ENCODE results near the gene DCUN1D2.
A peak's percentile ranks its signal among the peaks of the same experiment; 100 is the strongest.

Gene DCUN1D2

GRCh38 chr13:113411216-113412023 is 79.1 kb downstream of the DCUN1D2 start:
- H2BK12ac ChIP-seq (ENCODE audit: low read length): no peak overlapping the region
- H3K9me3 ChIP-seq (ENCODE audit: insufficient read depth, low read depth, low read length): peaks cover 4% of the 10 kb centered on the region
- no peak overlapping the region for H3K4me2 ChIP-seq (ENCODE audit: low read length)
- H3K23ac ChIP-seq (ENCODE audit: low read length): no peak overlapping the region
- no peaks in the 10 kb centered on the region for H3K36me3 ChIP-seq (ENCODE audit: control insufficient read depth in 1 of 2, insufficient read depth in 2 of 2, low read length in 2 of 2)
- H3K27ac ChIP-seq (ENCODE audit: low read depth, low read length): no peak overlapping the region
- DNase-seq: peak in 1 of 2 donors; percentile 42
- no peak overlapping the region for H4K12ac ChIP-seq (ENCODE audit: low read depth, low read length)
- H3K4ac ChIP-seq (ENCODE audit: low read depth, low read length): no peak overlapping the region
- H2AFZ ChIP-seq (ENCODE audit: insufficient read depth, low read length, poor library complexity): no peak overlapping the region
- H2BK120ac ChIP-seq (ENCODE audit: insufficient read depth, low read length, poor library complexity): no peak overlapping the region
- H3K14ac ChIP-seq (ENCODE audit: low read length): no peak overlapping the region
- no peak overlapping the region for H3K9ac ChIP-seq (ENCODE audit: low read length)
- H3K4me3 ChIP-seq (ENCODE audit: low read depth, low read length): no peak overlapping the region
- no peaks in the 10 kb centered on the region for H3K27me3 ChIP-seq (ENCODE audit: insufficient read depth, low read length)
- H4K91ac ChIP-seq (ENCODE audit: low read depth, low read length): no peak overlapping the region
- no peak overlapping the region for H3K18ac ChIP-seq (ENCODE audit: low read length)
- peaks cover 10 to 12% of the 10 kb centered on the region in 2 experiments for H3K4me1 ChIP-seq (ENCODE audit: control insufficient read depth in 1 of 2, insufficient read depth in 2 of 2, low read length in 2 of 2)
- no peak overlapping the region for H4K8ac ChIP-seq (ENCODE audit: low read depth, low read length)
- H3K79me2 ChIP-seq (ENCODE audit: control insufficient read depth, insufficient read depth, low read length, poor library complexity): no peaks in the 10 kb centered on the region
- H2AK5ac ChIP-seq (ENCODE audit: low read length): peak overlapping the region; percentile 40
- H3K79me1 ChIP-seq (ENCODE audit: low read length): no peaks in the 10 kb centered on the region
- no CpG with 5 or more reads among the region's 30 CpGs for WGBS (ENCODE audit: extremely low coverage, insufficient coverage, insufficient read length)
- H2BK5ac ChIP-seq (ENCODE audit: low read depth, low read length, poor library complexity): no peak overlapping the region

- no peak overlapping the region for H4K12ac ChIP-seq (ENCODE audit: low read depth, low read length)
- H3K9me3 ChIP-seq (ENCODE audit: insufficient read depth, low read depth, low read length): peaks cover 5% of the 10 kb centered on the region
- no peak overlapping the region for H4K8ac ChIP-seq (ENCODE audit: low read depth, low read length)
- no peaks in the 10 kb centered on the region for H3K36me3 ChIP-seq (ENCODE audit: control insufficient read depth in 1 of 2, insufficient read depth in 2 of 2, low read length in 2 of 2)
- no peak overlapping the region for H3K9ac ChIP-seq (ENCODE audit: low read length)
- no peak overlapping the region for H3K14ac ChIP-seq (ENCODE audit: low read length)
- H3K27me3 ChIP-seq (ENCODE audit: insufficient read depth, low read length): no peaks in the 10 kb centered on the region
- WGBS (ENCODE audit: extremely low coverage, insufficient coverage, insufficient read length): no CpG with 5 or more reads among the region's 34 CpGs
- no peak overlapping the region for H3K27ac ChIP-seq (ENCODE audit: low read depth, low read length)
- H3K23ac ChIP-seq (ENCODE audit: low read length): no peak overlapping the region
- H3K4ac ChIP-seq (ENCODE audit: low read depth, low read length): no peak overlapping the region
- no peak overlapping the region for H2BK5ac ChIP-seq (ENCODE audit: low read depth, low read length, poor library complexity)
- peaks cover 10 to 12% of the 10 kb centered on the region in 2 experiments for H3K4me1 ChIP-seq (ENCODE audit: control insufficient read depth in 1 of 2, insufficient read depth in 2 of 2, low read length in 2 of 2)
- no peak overlapping the region for H2AFZ ChIP-seq (ENCODE audit: insufficient read depth, low read length, poor library complexity)
- no peaks in the 10 kb centered on the region for H3K79me2 ChIP-seq (ENCODE audit: control insufficient read depth, insufficient read depth, low read length, poor library complexity)
- no peak overlapping the region for H3K4me3 ChIP-seq (ENCODE audit: low read depth, low read length)
- DNase-seq: peak; percentile 25 to 50
- H2BK120ac ChIP-seq (ENCODE audit: insufficient read depth, low read length, poor library complexity): no peak overlapping the region
- H3K18ac ChIP-seq (ENCODE audit: low read length): no peak overlapping the region
- no peak overlapping the region for H2AK5ac ChIP-seq (ENCODE audit: low read length)
- no peak overlapping the region for H3K4me2 ChIP-seq (ENCODE audit: low read length)
- H2BK12ac ChIP-seq (ENCODE audit: low read length): no peak overlapping the region
- H4K91ac ChIP-seq (ENCODE audit: low read depth, low read length): no peak overlapping the region
- H3K79me1 ChIP-seq (ENCODE audit: low read length): no peaks in the 10 kb centered on the region
Observed at GRCh38 chr13:113410472-113411201, 79.9 kb downstream of the DCUN1D2 start.

GRCh38 chr13:113408562-113408961 is 81.9 kb downstream of the DCUN1D2 start:
- Histone ChIP-seq H3K9ac (ENCODE audit: low read length) (no peak overlapping the region), H2BK120ac (ENCODE audit: insufficient read depth, low read length, poor library complexity) (no peak overlapping the region), H3K4me1 (ENCODE audit: control insufficient read depth in 1 of 2, insufficient read depth in 2 of 2, low read length in 2 of 2) (peaks cover 10 to 12% of the 10 kb centered on the region in 2 experiments), H3K18ac (ENCODE audit: low read length) (no peak overlapping the region), H2BK5ac (ENCODE audit: low read depth, low read length, poor library complexity) (no peak overlapping the region), H4K91ac (ENCODE audit: low read depth, low read length) (no peak overlapping the region), H3K9me3 (ENCODE audit: insufficient read depth, low read depth, low read length) (peaks cover 6% of the 10 kb centered on the region), H3K79me1 (ENCODE audit: low read length) (no peaks in the 10 kb centered on the region), H3K14ac (ENCODE audit: low read length) (no peak overlapping the region), H3K4me3 (ENCODE audit: low read depth, low read length) (no peak overlapping the region), H3K4ac (ENCODE audit: low read depth, low read length) (no peak overlapping the region), H3K36me3 (ENCODE audit: control insufficient read depth in 1 of 2, insufficient read depth in 2 of 2, low read length in 2 of 2) (no peaks in the 10 kb centered on the region), H2BK12ac (ENCODE audit: low read length) (no peak overlapping the region), H2AK5ac (ENCODE audit: low read length) (no peak overlapping the region), H4K12ac (ENCODE audit: low read depth, low read length) (no peak overlapping the region), H3K23ac (ENCODE audit: low read length) (no peak overlapping the region), H3K4me2 (ENCODE audit: low read length) (no peak overlapping the region), H2AFZ (ENCODE audit: insufficient read depth, low read length, poor library complexity) (no peak overlapping the region), H3K79me2 (ENCODE audit: control insufficient read depth, insufficient read depth, low read length, poor library complexity) (no peaks in the 10 kb centered on the region), H3K27me3 (ENCODE audit: insufficient read depth, low read length) (no peaks in the 10 kb centered on the region), H3K27ac (ENCODE audit: low read depth, low read length) (no peak overlapping the region), H4K8ac (ENCODE audit: low read depth, low read length) (no peak overlapping the region)
- no CpG with 5 or more reads among the region's 3 CpGs for WGBS (ENCODE audit: extremely low coverage, insufficient coverage, insufficient read length)
- DNase-seq: no peak

- no peak overlapping the region for H3K23ac ChIP-seq (ENCODE audit: low read length)
- WGBS (ENCODE audit: extremely low coverage, insufficient coverage, insufficient read length): no CpG with 5 or more reads among the region's 41 CpGs
Observed at GRCh38 chr13:113407531-113408393, 82.7 kb downstream of the DCUN1D2 start.

More at GRCh38 chr13:113407531-113408393, 82.7 kb downstream of the DCUN1D2 start:
- Histone ChIP-seq H3K4me1 (ENCODE audit: control insufficient read depth in 1 of 2, insufficient read depth in 2 of 2, low read length in 2 of 2) (peaks cover 10 to 12% of the 10 kb centered on the region in 2 experiments), H3K4ac (ENCODE audit: low read depth, low read length) (no peak overlapping the region), H3K14ac (ENCODE audit: low read length) (no peak overlapping the region), H3K4me3 (ENCODE audit: low read depth, low read length) (no peak overlapping the region), H4K12ac (ENCODE audit: low read depth, low read length) (no peak overlapping the region), H3K9ac (ENCODE audit: low read length) (no peak overlapping the region), H3K36me3 (ENCODE audit: control insufficient read depth in 1 of 2, insufficient read depth in 2 of 2, low read length in 2 of 2) (no peaks in the 10 kb centered on the region), H3K79me2 (ENCODE audit: control insufficient read depth, insufficient read depth, low read length, poor library complexity) (no peaks in the 10 kb centered on the region), H2BK12ac (ENCODE audit: low read length) (no peak overlapping the region), H3K27me3 (ENCODE audit: insufficient read depth, low read length) (no peaks in the 10 kb centered on the region), H4K8ac (ENCODE audit: low read depth, low read length) (no peak overlapping the region), H2BK120ac (ENCODE audit: insufficient read depth, low read length, poor library complexity) (no peak overlapping the region), H2BK5ac (ENCODE audit: low read depth, low read length, poor library complexity) (no peak overlapping the region), H3K79me1 (ENCODE audit: low read length) (no peaks in the 10 kb centered on the region), H3K4me2 (ENCODE audit: low read length) (no peak overlapping the region), H2AK5ac (ENCODE audit: low read length) (no peak overlapping the region), H4K91ac (ENCODE audit: low read depth, low read length) (no peak overlapping the region), H3K18ac (ENCODE audit: low read length) (no peak overlapping the region), H3K27ac (ENCODE audit: low read depth, low read length) (no peak overlapping the region), H2AFZ (ENCODE audit: insufficient read depth, low read length, poor library complexity) (no peak overlapping the region), H3K9me3 (ENCODE audit: insufficient read depth, low read depth, low read length) (peaks cover 4% of the 10 kb centered on the region)
- no peak for DNase-seq

Data from trophoblast cell (in vitro differentiated cells and primary cell).